Measurements from ENCODE around the gene MICU1.
"Not testable (repeated sequence)": the region's sequence is repeated elsewhere in the genome, so short reads cannot be mapped to it uniquely, and the experiment has no call there.

The MICU1 gene

GRCh38 chr10:72328045-72328828 lies 297.6 kb downstream of the MICU1 start:
- peak; percentile 53 for TF ChIP-seq CTCF (IDR thresholded peaks at IDR 0.05; ENCODE audit: low read depth, low read length)
- H3K4me3 ChIP-seq (ENCODE audit: low read depth, low read length): no peak overlapping the region

GRCh38 chr10:72326665-72327603 lies 298.9 kb downstream of the MICU1 start:
- H3K4me3 ChIP-seq (ENCODE audit: low read depth, low read length): not testable (repeated sequence)

GRCh38 chr10:72325243-72326175 lies 300.4 kb downstream of the MICU1 start:
- H3K4me3 ChIP-seq (ENCODE audit: low read depth, low read length): not testable (repeated sequence)

- no peak for TF ChIP-seq CTCF (IDR thresholded peaks at IDR 0.05; ENCODE audit: low read depth, low read length)
- no peak overlapping the region for H3K4me3 ChIP-seq (ENCODE audit: low read depth, low read length)
Observed at GRCh38 chr10:72323771-72324191, 302.1 kb downstream of the MICU1 start.

GRCh38 chr10:72323108-72323749 lies 302.6 kb downstream of the MICU1 start:
- no peak overlapping the region for H3K4me3 ChIP-seq (ENCODE audit: low read depth, low read length)
- TF ChIP-seq CTCF (IDR thresholded peaks at IDR 0.05; ENCODE audit: low read depth, low read length): no peak

GRCh38 chr10:72322280-72323058 lies 303.4 kb downstream of the MICU1 start:
- no peak overlapping the region for H3K4me3 ChIP-seq (ENCODE audit: low read depth, low read length)
- TF ChIP-seq CTCF (IDR thresholded peaks at IDR 0.05; ENCODE audit: low read depth, low read length): no peak

- H3K4me3 ChIP-seq (ENCODE audit: low read depth, low read length): no peak overlapping the region
Observed at GRCh38 chr10:72322030-72322279, 303.9 kb downstream of the MICU1 start.

More at GRCh38 chr10:72322030-72322279, 303.9 kb downstream of the MICU1 start:
- TF ChIP-seq CTCF (IDR thresholded peaks at IDR 0.05; ENCODE audit: low read depth, low read length): no peak
